OCI-LY7 (cell line): ENCODE data around the gene E2F6. TPM values are rescaled to one million over a fixed set of nuclear protein-coding genes. Genes with fewer than 3 reads are reported as not detected.

Experiments used
- BruUV-seq: library from RNA; stranded (reverse); fragments of 400-500 nt; replicated peaks from 2 replicates; lab custom pipeline; 2021; lab: Mats Ljungman, UMichigan
- CTCF ChIA-PET: fragments of 300-600 bp; sonication (Branson Sonifier 250); formaldehyde crosslinking; loops from one replicate; lab custom pipeline; 2022; ENCODE audit warnings: antibody characterized with exemption; ENCODE audit not compliant: unreplicated experiment; lab: Charles Lee
- POLR2A ChIA-PET: fragments of 300-600 bp; sonication (Branson Sonifier 250); formaldehyde crosslinking; loops from one replicate; lab custom pipeline; 2022; ENCODE audit warnings: antibody characterized with exemption; lab: Charles Lee
- DNase-seq: peaks from one replicate; pipeline ENCODE4 v3.0.0-alpha.2; 2015; ENCODE audit warnings: low spot score
- H2AFZ ChIP-seq: fragments of 200-600 bp; sonication (generic), shearing (Covaris generic); 2 replicates; pipeline ENCODE4 v1.6.1; 2014; ENCODE audit warnings: mild to moderate bottlenecking, antibody characterized with exemption, low read length, moderate library complexity
- H3K27ac ChIP-seq: fragments of 200-600 bp; sonication (generic); 2 replicates; pipeline ENCODE4 v1.5.1; 2014; ENCODE audit warnings: mixed run types, low read depth, mild to moderate bottlenecking, moderate library complexity, low read length, inconsistent platforms; ENCODE audit not compliant: poor library complexity, severe bottlenecking
- H3K36me3 ChIP-seq: fragments of 200-600 bp; sonication (generic); 2 replicates; pipeline ENCODE4 v1.6.1; 2014; ENCODE audit warnings: mild to moderate bottlenecking, antibody characterized with exemption, low read length, moderate library complexity, mixed read lengths; ENCODE audit not compliant: insufficient read depth
- H3K4me1 ChIP-seq: fragments of 200-600 bp; sonication (generic); 2 replicates; pipeline ENCODE4 v1.5.1; 2014; ENCODE audit warnings: mild to moderate bottlenecking, low read length; ENCODE audit not compliant: insufficient read depth, poor library complexity, severe bottlenecking
- H3K4me2 ChIP-seq: fragments of 200-600 bp; sonication (generic); 2 replicates; pipeline ENCODE4 v1.6.1; 2014; ENCODE audit warnings: mild to moderate bottlenecking, low read length
- H3K4me3 ChIP-seq: fragments of 200-600 bp; sonication (generic); 2 replicates; pipeline ENCODE4 v1.5.1; 2014; ENCODE audit warnings: mild to moderate bottlenecking, low read depth, low read length; ENCODE audit not compliant: poor library complexity, severe bottlenecking
- H3K79me2 ChIP-seq: fragments of 200-600 bp; sonication (generic); 2 replicates; pipeline ENCODE4 v1.6.1; 2016; ENCODE audit warnings: low read depth, mild to moderate bottlenecking, low read length, moderate library complexity, mixed read lengths; ENCODE audit not compliant: insufficient read depth
- H3K9me2 ChIP-seq: fragments of 200-600 bp; sonication (generic); 2 replicates; pipeline ENCODE4 v1.6.1; 2016; ENCODE audit warnings: mild to moderate bottlenecking, low read length, mixed read lengths; ENCODE audit not compliant: insufficient read depth
- H3K9me3 ChIP-seq: fragments of 200-600 bp; sonication (generic); 2 replicates; pipeline ENCODE4 v1.6.1; 2014; ENCODE audit warnings: mild to moderate bottlenecking, mixed run types, low read length, mixed read lengths
- H4K20me1 ChIP-seq: fragments of 200-600 bp; sonication (generic); 2 replicates; pipeline ENCODE4 v1.6.1; 2014; ENCODE audit warnings: mild to moderate bottlenecking, antibody characterized with exemption, low read length, moderate library complexity, mixed read lengths; ENCODE audit not compliant: insufficient read depth
- EZH2phosphoT487 ChIP-seq: fragments of 200-600 bp; sonication (generic); IDR thresholded peaks from 2 replicates; pipeline ENCODE4 v1.6.1; 2018; ENCODE audit warnings: low read depth, borderline replicate concordance, mild to moderate bottlenecking, mixed run types, antibody characterized with exemption, low read length, moderate library complexity, mixed read lengths
- intact Hi-C: fragments of 100-400 bp; cut with micrococcal nuclease; formaldehyde crosslinking; loops from one replicate; pipeline ENCODE4 v1.10.0; 2022; ENCODE audit not compliant: unreplicated experiment
- total RNA-seq, 2 experiments: library from RNA; depleted of rRNA in 1 of 2; stranded (reverse); fragments of >200 nt in 1 of 2; shearing (Covaris generic) in 1 of 2; gene quantifications; 2 replicates each; pipeline ENCODE4 v1.2.3, GENCODE V29; 2014 to 2022
- TF ChIP-seq, protein P1 (sequence below): fragments of 200-600 bp; sonication (generic); conservative IDR thresholded peaks from 2 replicates; pipeline ENCODE4 v1.5.1; 2014; ENCODE audit warnings: mild to moderate bottlenecking, antibody characterized with exemption, low read length, moderate library complexity, mixed read lengths

E2F6 gene
- total RNA-seq, 2 experiments from 2014 or later, result 12.4 to 14.3 TPM

- POLR2A ChIA-PET, result no interaction called here
Observed at GRCh38 chr2:11495844-11496681, 30.1 kb upstream of the E2F6 start.

DNA sequence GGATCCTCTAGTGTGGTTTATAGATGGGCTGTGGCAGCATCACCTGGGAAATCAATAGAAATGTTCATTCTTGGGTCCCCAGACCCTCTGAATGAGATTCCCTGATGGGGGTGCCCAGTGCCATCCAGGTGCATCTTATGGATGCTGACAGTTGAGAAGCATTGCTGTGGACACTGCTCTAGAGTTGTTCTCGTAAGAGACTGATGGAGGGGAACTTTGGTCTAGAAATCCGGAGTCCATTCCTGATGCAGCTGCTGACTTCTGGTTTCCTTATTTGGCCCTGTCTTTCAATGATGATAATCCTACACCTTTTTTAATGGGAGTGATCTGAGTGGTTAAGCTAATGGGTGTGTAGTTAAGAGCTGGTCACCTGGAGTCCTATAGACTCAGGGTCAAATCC, 28.3 kb upstream of the E2F6 start:
- Histone ChIP-seq H3K79me2 (no peaks in the 10 kb centered on the region), H3K27ac (no peak overlapping the region), H3K4me1 (no peaks in the 10 kb centered on the region), H3K36me3 (no peaks in the 10 kb centered on the region), H2AFZ (no peak overlapping the region), H4K20me1 (no peaks in the 10 kb centered on the region), H3K9me3 (no peaks in the 10 kb centered on the region), H3K4me2 (no peak overlapping the region), H3K4me3 (no peak overlapping the region), H3K9me2 (no peaks in the 10 kb centered on the region)
- no TSS peak for BruUV-seq
- DNase-seq, result no peak
- ChIA-PET POLR2A (interaction anchor here (1.4 kb wide), 1 partner anchor 10 kb away, joined by 3 read pairs; no protein-coding TSS in a partner anchor), CTCF (no interaction called here)
- intact Hi-C loops, result no loop called here
- TF ChIP-seq, protein P1, sequence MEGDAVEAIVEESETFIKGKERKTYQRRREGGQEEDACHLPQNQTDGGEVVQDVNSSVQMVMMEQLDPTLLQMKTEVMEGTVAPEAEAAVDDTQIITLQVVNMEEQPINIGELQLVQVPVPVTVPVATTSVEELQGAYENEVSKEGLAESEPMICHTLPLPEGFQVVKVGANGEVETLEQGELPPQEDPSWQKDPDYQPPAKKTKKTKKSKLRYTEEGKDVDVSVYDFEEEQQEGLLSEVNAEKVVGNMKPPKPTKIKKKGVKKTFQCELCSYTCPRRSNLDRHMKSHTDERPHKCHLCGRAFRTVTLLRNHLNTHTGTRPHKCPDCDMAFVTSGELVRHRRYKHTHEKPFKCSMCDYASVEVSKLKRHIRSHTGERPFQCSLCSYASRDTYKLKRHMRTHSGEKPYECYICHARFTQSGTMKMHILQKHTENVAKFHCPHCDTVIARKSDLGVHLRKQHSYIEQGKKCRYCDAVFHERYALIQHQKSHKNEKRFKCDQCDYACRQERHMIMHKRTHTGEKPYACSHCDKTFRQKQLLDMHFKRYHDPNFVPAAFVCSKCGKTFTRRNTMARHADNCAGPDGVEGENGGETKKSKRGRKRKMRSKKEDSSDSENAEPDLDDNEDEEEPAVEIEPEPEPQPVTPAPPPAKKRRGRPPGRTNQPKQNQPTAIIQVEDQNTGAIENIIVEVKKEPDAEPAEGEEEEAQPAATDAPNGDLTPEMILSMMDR, result no peak
- TF ChIP-seq EZH2phosphoT487, result no peak

More at GRCh38 chr2:11495844-11496681, 30.1 kb upstream of the E2F6 start:
- H3K27ac ChIP-seq, result no peak overlapping the region
- intact Hi-C loops, result no loop called here
- BruUV-seq, result no TSS peak
- TF ChIP-seq, protein P1, result no peak
- no peak for TF ChIP-seq EZH2phosphoT487
- no peaks in the 10 kb centered on the region for H3K79me2 ChIP-seq
- no peak overlapping the region for H3K4me2 ChIP-seq
- CTCF ChIA-PET, result no interaction called here
- no peaks in the 10 kb centered on the region for H3K9me2 ChIP-seq
- H3K9me3 ChIP-seq, result no peaks in the 10 kb centered on the region
- H3K4me1 ChIP-seq, result no peaks in the 10 kb centered on the region
- no peaks in the 10 kb centered on the region for H3K36me3 ChIP-seq
- DNase-seq, result no peak
- no peak overlapping the region for H2AFZ ChIP-seq
- H3K4me3 ChIP-seq, result no peak overlapping the region
- H4K20me1 ChIP-seq, result no peaks in the 10 kb centered on the region

GRCh38 chr2:11493282-11493681, 27.3 kb upstream of the E2F6 start:
- no peak for TF ChIP-seq EZH2phosphoT487
- TF ChIP-seq, protein P1, result no peak
- no peak for DNase-seq
- ChIA-PET CTCF (no interaction called here), POLR2A (interaction anchor here (1.4 kb wide), 1 partner anchor 9 kb away, joined by 3 read pairs; no protein-coding TSS in a partner anchor)
- Histone ChIP-seq H3K4me3 (no peak overlapping the region), H3K36me3 (no peaks in the 10 kb centered on the region), H3K27ac (no peak overlapping the region), H4K20me1 (no peaks in the 10 kb centered on the region), H3K9me3 (no peaks in the 10 kb centered on the region), H3K4me2 (no peak overlapping the region), H3K79me2 (no peaks in the 10 kb centered on the region), H2AFZ (no peak overlapping the region), H3K9me2 (no peaks in the 10 kb centered on the region), H3K4me1 (no peaks in the 10 kb centered on the region)
- intact Hi-C loops, result no loop called here
- no TSS peak for BruUV-seq
